Liver (tissue), 9 donors: Measurements from ENCODE around the gene R3HDML. TPM values are rescaled to one million over a fixed set of nuclear protein-coding genes. Genes with fewer than 3 reads are reported as not detected.
A peak's percentile ranks its signal among the peaks of the same experiment; 100 is the strongest.

Source experiments
- DNase-seq: peaks from one replicate; pipeline ENCODE4 v3.0.0-alpha.2; 2017; ENCODE audit warnings: low spot score
- H3K27ac ChIP-seq, 2 donors: one replicate each; pipeline ENCODE4 v1.7.0; 2013; ENCODE audit warnings: inconsistent platforms in 2 of 2, low read length in 2 of 2, control low read depth in 1 of 2, low read depth in 1 of 2, mild to moderate bottlenecking in 1 of 2
- H3K27me3 ChIP-seq, 4 donors: one replicate each; pipeline versions ENCODE4 v1.6.1 to v1.7.0; 2013; ENCODE audit warnings: low read length in 3 of 4, inconsistent platforms in 1 of 4, mild to moderate bottlenecking in 1 of 4, moderate library complexity in 1 of 4; ENCODE audit not compliant: control insufficient read depth in 4 of 4, insufficient read depth in 4 of 4
- H3K36me3 ChIP-seq, 4 donors: one replicate each; pipeline versions ENCODE4 v1.6.1 to v1.7.0; 2013; ENCODE audit warnings: low read length in 3 of 4, mild to moderate bottlenecking in 3 of 4, low read depth in 1 of 4, moderate library complexity in 1 of 4; ENCODE audit not compliant: control insufficient read depth in 4 of 4, insufficient read depth in 3 of 4
- H3K4me1 ChIP-seq, 4 donors: one replicate each; pipeline versions ENCODE4 v1.6.1 to v1.7.0; 2013; ENCODE audit warnings: low read length in 3 of 4, mild to moderate bottlenecking in 3 of 4, moderate library complexity in 1 of 4; ENCODE audit not compliant: control insufficient read depth in 4 of 4, insufficient read depth in 4 of 4
- H3K4me3 ChIP-seq, 3 donors: one replicate each; pipeline versions ENCODE4 v1.6.1 to v1.7.0; 2013; ENCODE audit warnings: low read length in 3 of 3, control low read depth in 1 of 3, low read depth in 1 of 3, mild to moderate bottlenecking in 1 of 3
- H3K9ac ChIP-seq, 2 donors: one replicate each; pipeline ENCODE4 v1.7.0; 2013; ENCODE audit warnings: low read length in 2 of 2, mild to moderate bottlenecking in 2 of 2, moderate library complexity in 2 of 2, control low read depth in 1 of 2, low read depth in 1 of 2
- H3K9me3 ChIP-seq, 4 donors: one replicate each; pipeline versions ENCODE4 v1.6.1 to v1.7.0; 2013; ENCODE audit warnings: low read length in 3 of 4; ENCODE audit not compliant: control insufficient read depth in 4 of 4
- ATF3 ChIP-seq: IDR thresholded peaks from 2 replicates; pipeline ENCODE4 v1.6.1; 2016; ENCODE audit warnings: antibody characterized with exemption
- CTCF ChIP-seq: fragments of 150-350 bp; IDR thresholded peaks from 2 replicates; pipeline ENCODE4 v1.5.1; 2017; ENCODE audit warnings: improper control_type of control experiment, low read depth, low read length; ENCODE audit not compliant: missing input control
- EGR1 ChIP-seq, 2 donors: IDR thresholded peaks; 2 replicates each; pipeline ENCODE4 v1.6.1; 2016 to 2018; ENCODE audit warnings: antibody characterized with exemption in 2 of 2, low read depth in 2 of 2
- FOXA1 ChIP-seq: IDR thresholded peaks from 2 replicates; pipeline ENCODE4 v1.6.1; 2016; ENCODE audit warnings: antibody characterized with exemption
- GABPA ChIP-seq, 2 donors: IDR thresholded peaks in 1 of 2; conservative IDR thresholded peaks in 1 of 2; 2 replicates each; pipeline ENCODE4 v1.6.1; 2016; ENCODE audit warnings: antibody characterized with exemption in 2 of 2, mild to moderate bottlenecking in 1 of 2, moderate library complexity in 1 of 2
- HNF4A ChIP-seq, 2 donors: conservative IDR thresholded peaks; 2 replicates each; pipeline ENCODE4 v1.6.1; 2016; ENCODE audit warnings: antibody characterized with exemption in 2 of 2, mild to moderate bottlenecking in 2 of 2
- HNF4G ChIP-seq: IDR thresholded peaks from 2 replicates; pipeline ENCODE4 v1.6.1; 2016; ENCODE audit warnings: antibody characterized with exemption
- JUND ChIP-seq, 2 donors: IDR thresholded peaks; 2 replicates each; pipeline ENCODE4 v1.6.1; 2016; ENCODE audit warnings: antibody characterized with exemption in 2 of 2
- MAX ChIP-seq: IDR thresholded peaks from 2 replicates; pipeline ENCODE4 v1.6.1; 2016; ENCODE audit warnings: antibody characterized with exemption
- NR2F2 ChIP-seq: IDR thresholded peaks from 2 replicates; pipeline ENCODE4 v1.6.1; 2016; ENCODE audit warnings: antibody characterized with exemption
- RAD21 ChIP-seq, 2 donors: IDR thresholded peaks; 2 replicates each; pipeline ENCODE4 v1.6.1; 2016; ENCODE audit warnings: antibody characterized with exemption in 2 of 2, mild to moderate bottlenecking in 2 of 2
- REST ChIP-seq: IDR thresholded peaks from 2 replicates; pipeline ENCODE4 v1.6.1; 2016; ENCODE audit warnings: antibody characterized with exemption, mild to moderate bottlenecking
- RXRA ChIP-seq, 2 donors: IDR thresholded peaks; 2 replicates each; pipeline ENCODE4 v1.6.1; 2017 to 2018; ENCODE audit warnings: antibody characterized with exemption in 2 of 2, mild to moderate bottlenecking in 1 of 2
- SP1 ChIP-seq: IDR thresholded peaks from 2 replicates; pipeline ENCODE4 v1.6.1; 2018; ENCODE audit warnings: antibody characterized with exemption, mild to moderate bottlenecking
- TAF1 ChIP-seq: conservative IDR thresholded peaks from 2 replicates; pipeline ENCODE4 v1.6.1; 2016; ENCODE audit warnings: antibody characterized with exemption, mild to moderate bottlenecking
- YY1 ChIP-seq: IDR thresholded peaks from 2 replicates; pipeline ENCODE4 v1.6.1; 2016; ENCODE audit warnings: antibody characterized with exemption, mild to moderate bottlenecking
- ZBTB33 ChIP-seq: IDR thresholded peaks from 2 replicates; pipeline ENCODE4 v1.6.1; 2016; ENCODE audit warnings: antibody characterized with exemption
- WGBS: extraction: QIAGEN DNeasy Blood & Tissue Kit; methylation state at CpG from one replicate; pipeline ENCODE4 v1.1.7; 2013; 5-methylcytosine and 5-hydroxymethylcytosine counted together
- polyA plus RNA-seq, 2 donors: library from polyadenylated mRNA; stranded (reverse) in 1 of 2; unstranded in 1 of 2; fragments of 200-250 nt in 1 of 2; fragments of >200 nt in 1 of 2; fragmentation: Nextera tagmentation in 1 of 2; extraction: Ambion mirVana in 1 of 2; gene quantifications; one replicate each; pipeline versions ENCODE4 v1.2.1 to v1.2.3, GENCODE V29; 2013 to 2015
- total RNA-seq, 2 donors: library from RNA; depleted of rRNA; stranded (reverse); fragments of >200 nt; gene quantifications; one replicate each; pipeline ENCODE4 v1.2.3, GENCODE V29; 2014
- donor health status: healthy.
- donor health status: healthy.
- donor health status: healthy.
- donor health status: healthy.
- donor health status: healthy.

Gene R3HDML
- total and polyA plus RNA-seq, 4 donors = not detected

- H3K27ac ChIP-seq = no peak overlapping the region
- H3K36me3 ChIP-seq = peaks cover 0 to 14% (median 12%) of the 10 kb centered on the region in 4 donors
- no peak overlapping the region for H3K9ac ChIP-seq
- no peaks in the 10 kb centered on the region for H3K9me3 ChIP-seq
- no peak for DNase-seq
- TF ChIP-seq MAX (no peak), HNF4A (conservative IDR thresholded peaks at IDR 0.05) (no peak), REST (no peak), HNF4G (no peak), EGR1 (IDR thresholded peaks at IDR 0.05; ENCODE audit: low read depth in 2 of 2) (no peak), FOXA1 (no peak), GABPA (IDR thresholded peaks at IDR 0.05 in 1 of 2, conservative IDR thresholded peaks at IDR 0.05 in 1 of 2) (no peak), ATF3 (no peak), SP1 (no peak), RAD21 (IDR thresholded peaks at IDR 0.05) (no peak)
- no peaks in the 10 kb centered on the region for H3K27me3 ChIP-seq
- WGBS = 93% methylated on average over 6 of the region's 6 CpGs
- H3K4me3 ChIP-seq = no peak overlapping the region
- peaks cover 0 to 5% (median 1%) of the 10 kb centered on the region in 4 donors for H3K4me1 ChIP-seq
These were observed 27.9 kb downstream of the R3HDML start for GRCh38 chr20:44364780-44365179.

GRCh38 chr20:44367746-44368145, 30.9 kb downstream of the R3HDML start:
- Histone ChIP-seq H3K27ac (no peak overlapping the region), H3K4me3 (no peak overlapping the region), H3K4me1 (peaks cover 6 to 26% (median 17%) of the 10 kb centered on the region in 4 donors), H3K9ac (no peak overlapping the region), H3K27me3 (no peaks in the 10 kb centered on the region), H3K9me3 (no peaks in the 10 kb centered on the region), H3K36me3 (peaks cover 2 to 5% (median 3%) of the 10 kb centered on the region in 4 donors)
- TF ChIP-seq FOXA1 (no peak), SP1 (no peak), HNF4G (no peak), NR2F2 (no peak), JUND (IDR thresholded peaks at IDR 0.05) (no peak)
- WGBS = 96% methylated on average over 6 of the region's 6 CpGs
- no peak for DNase-seq

- Histone ChIP-seq H3K36me3 (peaks cover 2 to 18% (median 12%) of the 10 kb centered on the region in 4 donors), H3K9ac (no peak overlapping the region), H3K4me1 (peaks cover 7 to 30% (median 22%) of the 10 kb centered on the region in 4 donors), H3K27me3 (no peaks in the 10 kb centered on the region), H3K9me3 (no peaks in the 10 kb centered on the region), H3K27ac (peak overlapping the region; percentile 11 to 13), H3K4me3 (no peak overlapping the region)
- WGBS = 36% methylated on average over 9 of the region's 9 CpGs
- DNase-seq = peak; percentile 42
- TF ChIP-seq GABPA (IDR thresholded peaks at IDR 0.05 in 1 of 2, conservative IDR thresholded peaks at IDR 0.05 in 1 of 2) = no peak
- TF ChIP-seq MAX = no peak
- no peak for TF ChIP-seq SP1
- peak; percentile 25 for TF ChIP-seq FOXA1
- TF ChIP-seq CTCF = no peak
- no peak for TF ChIP-seq HNF4A (conservative IDR thresholded peaks at IDR 0.05)
- no peak for TF ChIP-seq ZBTB33
- TF ChIP-seq YY1 = peak; percentile 64
- no peak for TF ChIP-seq TAF1
- no peak for TF ChIP-seq NR2F2
- TF ChIP-seq EGR1 (IDR thresholded peaks at IDR 0.05; ENCODE audit: low read depth in 2 of 2) = no peak
- TF ChIP-seq ATF3 = no peak
- peak in 1 of 2 donors; percentile 6 for TF ChIP-seq RAD21 (IDR thresholded peaks at IDR 0.05)
- TF ChIP-seq HNF4G = no peak
- no peak for TF ChIP-seq JUND (IDR thresholded peaks at IDR 0.05)
- peak in 1 of 2 donors; percentile 14 for TF ChIP-seq RXRA (IDR thresholded peaks at IDR 0.05)
These were observed 33.9 kb downstream of the R3HDML start for GRCh38 chr20:44370639-44371218.
